HepG2 (cell line): Measurements from ENCODE around the gene CRB1. TPM values are rescaled to one million over a fixed set of nuclear protein-coding genes. Genes with fewer than 3 reads are reported as not detected.
A peak's percentile ranks its signal among the peaks of the same experiment; 100 is the strongest.

Experiments
- CEBPB ChIP-seq: IDR thresholded peaks from 2 replicates; pipeline ENCODE4 v1.6.1; 2011; ENCODE audit warnings: low read depth, low read length, improper control_type of control experiment, borderline replicate concordance
- CEBPG ChIP-seq: IDR thresholded peaks from 2 replicates; pipeline ENCODE4 v1.6.1; 2016
- CERS6 ChIP-seq: sonication (generic); formaldehyde crosslinking; IDR thresholded peaks from 2 replicates; pipeline ENCODE4 v1.5.0; 2020; ENCODE audit warnings: missing genetic modification reagents
- CTCF ChIP-seq: sonication (generic); formaldehyde crosslinking; IDR thresholded peaks from 2 replicates; pipeline ENCODE4 v1.5.0; 2020; ENCODE audit warnings: mild to moderate bottlenecking, missing genetic modification reagents, moderate library complexity
- HMGA1 ChIP-seq: sonication (generic); formaldehyde crosslinking; conservative IDR thresholded peaks from 2 replicates; pipeline ENCODE4 v1.4.0; 2020; ENCODE audit warnings: missing genetic modification reagents
- MIXL1 ChIP-seq: IDR thresholded peaks from 2 replicates; pipeline ENCODE4 v1.6.1; 2016
- MTF1 ChIP-seq: sonication (generic); formaldehyde crosslinking; IDR thresholded peaks from 2 replicates; pipeline ENCODE4 v1.5.0; 2020; ENCODE audit warnings: missing genetic modification reagents
- MZF1 ChIP-seq: sonication (generic); formaldehyde crosslinking; IDR thresholded peaks from 2 replicates; pipeline ENCODE4 v1.8.1; 2023; ENCODE audit warnings: mild to moderate bottlenecking, missing genetic modification reagents, borderline replicate concordance
- NFYB ChIP-seq: sonication (generic); formaldehyde crosslinking; IDR thresholded peaks from 2 replicates; pipeline ENCODE4 v1.4.0; 2020; ENCODE audit warnings: missing genetic modification reagents
- NR1H2 ChIP-seq: sonication (generic); formaldehyde crosslinking; IDR thresholded peaks from 2 replicates; pipeline ENCODE4 v1.8.1; 2022; ENCODE audit warnings: low read depth, missing genetic modification reagents, borderline replicate concordance
- POGZ ChIP-seq: sonication (generic); formaldehyde crosslinking; IDR thresholded peaks from 2 replicates; pipeline ENCODE4 v1.4.0; 2020; ENCODE audit warnings: mild to moderate bottlenecking, missing genetic modification reagents
- SMAD3 ChIP-seq: sonication (generic); formaldehyde crosslinking; IDR thresholded peaks from 2 replicates; pipeline ENCODE4 v1.4.0; 2020; ENCODE audit warnings: missing genetic modification reagents
- SMC3 ChIP-seq: IDR thresholded peaks from 2 replicates; pipeline ENCODE4 v1.6.1; 2011; ENCODE audit warnings: low read length, improper control_type of control experiment
- TP53 ChIP-seq: sonication (generic); formaldehyde crosslinking; conservative IDR thresholded peaks from 2 replicates; pipeline ENCODE4 v1.4.0; 2020; ENCODE audit warnings: missing genetic modification reagents
- ZBTB37 ChIP-seq: sonication (generic); formaldehyde crosslinking; IDR thresholded peaks from 2 replicates; pipeline ENCODE4 v1.4.0; 2020; ENCODE audit warnings: mild to moderate bottlenecking, missing genetic modification reagents
- ZFX ChIP-seq: sonication (generic); formaldehyde crosslinking; IDR thresholded peaks from 2 replicates; pipeline ENCODE4 v1.4.0; 2020; ENCODE audit warnings: mild to moderate bottlenecking, low read depth, missing genetic modification reagents, moderate library complexity
- ZKSCAN8 ChIP-seq: IDR thresholded peaks from 2 replicates; pipeline ENCODE4 v1.6.1; 2016; ENCODE audit warnings: borderline replicate concordance, missing genetic modification reagents, missing compliant biosample characterization
- ZNF138 ChIP-seq: sonication (generic); formaldehyde crosslinking; IDR thresholded peaks from 2 replicates; pipeline ENCODE4 v1.5.0; 2020; ENCODE audit warnings: mild to moderate bottlenecking, low read depth, missing genetic modification reagents
- ZNF256 ChIP-seq: sonication (generic); formaldehyde crosslinking; conservative IDR thresholded peaks from 2 replicates; pipeline ENCODE4 v1.4.0; 2020; ENCODE audit warnings: missing genetic modification reagents
- ZNF292 ChIP-seq: sonication (generic); formaldehyde crosslinking; IDR thresholded peaks from 2 replicates; pipeline ENCODE4 v1.8.1; 2022; ENCODE audit warnings: mild to moderate bottlenecking, low read depth, missing genetic modification reagents, borderline replicate concordance
- ZNF33A ChIP-seq: sonication (generic); formaldehyde crosslinking; IDR thresholded peaks from 2 replicates; pipeline ENCODE4 v1.5.1; 2020; ENCODE audit warnings: missing genetic modification reagents, mild to moderate bottlenecking, moderate library complexity, borderline replicate concordance
- ZNF362 ChIP-seq: sonication (generic); formaldehyde crosslinking; IDR thresholded peaks from 2 replicates; pipeline ENCODE4 v1.4.0; 2020; ENCODE audit warnings: missing genetic modification reagents, mild to moderate bottlenecking, borderline replicate concordance
- ZNF782 ChIP-seq: sonication (generic); formaldehyde crosslinking; IDR thresholded peaks from 2 replicates; pipeline ENCODE4 v1.4.0; 2020; ENCODE audit warnings: missing genetic modification reagents, mild to moderate bottlenecking, borderline replicate concordance
- polyA plus RNA-seq, 8 experiments: library from polyadenylated mRNA; depleted of rRNA in 3 of 8; stranded (reverse) in 7 of 8; unstranded in 1 of 8; fragments of >200 nt; fragmentation: Illumina TruSeq in 4 of 8; extraction: Trizol in 4 of 8; gene quantifications; 2 replicates each; pipeline versions ENCODE4 v1.2.1 to v1.2.3, GENCODE V29; 2011 to 2016; ENCODE audit warnings: low read depth in 4 of 8, missing spikeins in 1 of 8, mixed read lengths in 1 of 8; ENCODE audit not compliant: insufficient read depth in 1 of 8
- total RNA-seq, 5 experiments: library from RNA; depleted of rRNA; stranded (reverse); fragments of >200 nt; fragmentation: Illumina TruSeq; extraction: Trizol; gene quantifications; 2 replicates each; pipeline ENCODE4 v1.2.3, GENCODE V29; 2016; ENCODE audit warnings: low read depth in 1 of 5

CRB1 gene
- total and polyA plus RNA-seq, 2 of the 13 experiments (the other 11 are each of a cell fraction or from before 2014, with no cell fraction given) = 0.01 TPM; not detected in 1

GRCh38 chr1:197399755-197400521 is 131.9 kb downstream of the CRB1 start (continued):
- TF ChIP-seq NFYB (CRISPR knock-in tag) = no peak
- TF ChIP-seq ZNF33A (CRISPR knock-in tag) = no peak
- no peak for TF ChIP-seq ZNF782 (CRISPR knock-in tag)
- TF ChIP-seq ZNF256 (CRISPR knock-in tag) = no peak
- TF ChIP-seq ZFX = no peak
- TF ChIP-seq MZF1 = no peak
- no peak for TF ChIP-seq SMAD3
- no peak for TF ChIP-seq ZBTB37 (CRISPR knock-in tag)
- no peak for TF ChIP-seq HMGA1 (CRISPR knock-in tag)
- TF ChIP-seq ZKSCAN8 (CRISPR knock-in tag) = no peak
- TF ChIP-seq MIXL1 (CRISPR knock-in tag) = 0 out of 2 replicates have a peak, but pooled peaks have one; percentile 21
- no peak for TF ChIP-seq ZNF138
- TF ChIP-seq TP53 (CRISPR knock-in tag) = no peak
- peak; percentile 74 for TF ChIP-seq CEBPG
- no peak for TF ChIP-seq ZNF292
- TF ChIP-seq MTF1 (CRISPR knock-in tag) = no peak
- TF ChIP-seq POGZ (CRISPR knock-in tag) = no peak
- TF ChIP-seq NR1H2 (CRISPR knock-in tag) = no peak
- TF ChIP-seq CERS6 (CRISPR knock-in tag) = no peak
- TF ChIP-seq CEBPB = peak; percentile 60; the same call in 1 of the 2 replicates
- peak; percentile 47 for TF ChIP-seq CTCF (CRISPR knock-in tag)
- TF ChIP-seq ZNF362 = peak; percentile 77; the same call in 1 of the 2 replicates
- TF ChIP-seq SMC3 = peak; percentile 48
